Activated T-cell treated with anti-CD3 and anti-CD28 coated beads for 48 hours (primary cell): ENCODE data around the gene KITLG.
A peak's percentile ranks its signal among the peaks of the same experiment; 100 is the strongest.
"Not testable (repeated sequence)": the region's sequence is repeated elsewhere in the genome, so short reads cannot be mapped to it uniquely, and the experiment has no call there.

Experiments used
- DNase-seq: peaks from one replicate; pipeline ENCODE4 v3.0.0-alpha.2; 2020; ENCODE audit warnings: low read depth

The KITLG gene, protein sequence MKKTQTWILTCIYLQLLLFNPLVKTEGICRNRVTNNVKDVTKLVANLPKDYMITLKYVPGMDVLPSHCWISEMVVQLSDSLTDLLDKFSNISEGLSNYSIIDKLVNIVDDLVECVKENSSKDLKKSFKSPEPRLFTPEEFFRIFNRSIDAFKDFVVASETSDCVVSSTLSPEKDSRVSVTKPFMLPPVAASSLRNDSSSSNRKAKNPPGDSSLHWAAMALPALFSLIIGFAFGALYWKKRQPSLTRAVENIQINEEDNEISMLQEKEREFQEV

GRCh38 chr12:88580051-88580871 lies at the start of gene KITLG:
TSS of gene KITLG (minus strand) at chr12:88580471. CDS start at chr12:88580278, 193 bp downstream.
- peak; percentile 33 for DNase-seq

- no peak for DNase-seq
These were observed 48.7 kb upstream of the KITLG start for GRCh38 chr12:88628856-88629509.

DNA sequence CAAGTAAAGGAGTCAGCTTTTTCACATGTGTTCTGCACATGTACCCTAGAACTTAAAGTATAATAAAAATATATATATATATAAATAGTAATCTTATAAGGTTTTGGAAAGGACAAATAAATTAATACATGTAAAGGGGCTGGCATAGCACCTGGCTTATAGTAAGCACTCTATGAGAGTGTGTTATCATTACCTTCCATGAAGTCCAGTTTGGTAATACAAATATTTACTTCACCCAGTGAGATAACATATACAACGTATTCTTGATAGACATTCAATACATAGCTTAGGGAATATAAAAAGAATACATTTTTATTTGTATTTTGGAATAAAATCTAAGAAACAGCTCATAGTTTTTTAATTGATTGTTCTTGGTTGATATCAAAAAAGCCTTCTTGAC lies 47.8 kb upstream of the KITLG start:
- DNase-seq, result not testable (repeated sequence)

- no peak for DNase-seq
These were observed 47.2 kb upstream of the KITLG start for GRCh38 chr12:88627501-88627900.

- no peak for DNase-seq
These were observed 45.1 kb upstream of the KITLG start for GRCh38 chr12:88625356-88625755.

DNA sequence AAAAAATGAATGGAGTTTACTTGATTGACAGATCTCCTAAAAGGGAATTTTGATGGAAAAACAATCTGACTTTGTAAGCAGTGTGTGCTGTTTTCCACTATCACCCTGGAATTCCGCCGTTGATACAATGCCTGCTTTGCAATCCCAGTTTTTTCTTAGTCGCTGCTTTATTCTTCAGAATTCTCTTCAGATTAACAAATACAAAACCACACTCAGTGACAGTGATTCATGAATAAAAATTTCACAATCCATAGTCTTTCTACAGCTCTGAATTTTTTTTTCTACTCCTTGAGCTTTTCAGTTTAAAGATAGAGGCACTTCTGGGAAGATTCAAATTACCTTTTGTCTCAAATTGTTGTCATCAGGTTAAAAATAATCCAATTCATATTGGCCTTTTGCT lies 44.6 kb upstream of the KITLG start:
- DNase-seq, result no peak

DNA sequence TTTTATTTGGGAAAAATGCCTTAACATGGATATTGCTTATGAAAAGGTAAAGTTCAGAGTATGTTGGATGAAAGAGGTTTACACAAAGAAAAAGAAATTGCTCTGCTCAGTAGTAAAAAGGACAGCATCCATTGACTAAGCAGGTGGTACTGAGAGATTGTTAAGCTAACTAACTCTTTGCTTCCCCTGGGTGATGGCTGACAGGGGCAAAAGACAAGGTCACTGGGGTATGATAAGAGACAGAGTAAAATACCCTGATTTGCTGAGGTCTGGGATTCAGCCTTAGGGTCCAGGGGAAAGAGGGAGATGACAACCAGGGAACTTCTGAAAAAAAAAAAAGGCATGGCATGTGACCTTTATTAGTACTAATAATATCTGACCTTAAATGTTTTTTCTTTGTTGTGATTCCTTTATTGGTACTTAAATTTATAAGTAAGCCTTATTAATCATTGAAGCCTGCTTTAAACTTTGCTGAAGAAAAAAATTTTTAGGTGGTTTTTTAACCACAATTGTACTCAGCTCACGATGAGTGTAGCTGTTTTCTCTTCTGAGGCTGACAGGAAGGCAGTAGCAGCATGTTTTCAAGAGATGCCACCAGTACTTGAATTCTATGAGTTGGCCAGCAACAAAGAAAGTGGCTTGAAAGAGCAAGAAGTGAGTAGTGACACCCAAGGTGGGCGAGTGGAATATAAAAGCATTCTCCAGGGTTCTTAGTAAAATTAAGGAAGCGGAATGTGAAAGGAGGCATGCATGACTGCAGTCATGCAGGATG lies 43.7 kb upstream of the KITLG start:
- DNase-seq, result no peak

DNA sequence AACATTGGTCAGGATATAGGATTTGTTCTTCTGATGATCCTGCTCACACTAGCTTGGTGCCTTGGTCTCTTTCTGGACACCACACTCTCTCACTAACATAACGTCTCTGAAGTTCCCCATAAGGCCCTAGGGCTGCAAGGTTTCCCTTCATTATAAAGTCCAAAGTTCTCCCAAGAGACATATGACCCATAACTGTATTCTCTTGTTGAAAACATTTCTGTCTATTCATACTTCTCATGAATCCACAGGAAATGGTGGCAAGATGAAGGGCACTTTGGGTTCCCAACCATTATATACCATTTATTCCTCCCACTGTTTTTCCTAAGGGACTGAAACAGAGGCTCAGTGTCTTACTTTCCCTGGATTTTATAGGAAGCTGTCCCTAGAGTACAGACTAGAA lies 37.1 kb upstream of the KITLG start:
- no peak for DNase-seq

- no peak for DNase-seq
These were observed 35.2 kb upstream of the KITLG start for GRCh38 chr12:88615490-88615889.

DNA sequence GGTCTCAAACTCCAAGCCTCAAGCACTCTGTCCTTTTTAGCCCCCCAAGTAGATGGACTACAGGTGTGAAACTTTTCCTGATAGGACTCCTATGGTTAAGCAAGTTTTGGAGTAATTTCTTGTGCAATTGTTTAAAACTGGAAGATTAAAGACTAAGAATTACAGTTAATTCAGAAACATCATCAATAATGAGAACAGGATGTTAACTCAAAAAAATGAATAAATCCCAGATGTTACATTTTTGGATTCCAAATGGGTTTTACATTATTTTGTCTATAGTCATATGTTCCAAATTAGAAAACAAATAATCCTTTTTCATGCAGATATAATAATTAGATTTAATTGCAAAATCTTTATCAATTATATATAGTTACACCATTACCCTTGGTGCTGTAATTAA lies 24.4 kb upstream of the KITLG start:
- DNase-seq, result no peak

DNA sequence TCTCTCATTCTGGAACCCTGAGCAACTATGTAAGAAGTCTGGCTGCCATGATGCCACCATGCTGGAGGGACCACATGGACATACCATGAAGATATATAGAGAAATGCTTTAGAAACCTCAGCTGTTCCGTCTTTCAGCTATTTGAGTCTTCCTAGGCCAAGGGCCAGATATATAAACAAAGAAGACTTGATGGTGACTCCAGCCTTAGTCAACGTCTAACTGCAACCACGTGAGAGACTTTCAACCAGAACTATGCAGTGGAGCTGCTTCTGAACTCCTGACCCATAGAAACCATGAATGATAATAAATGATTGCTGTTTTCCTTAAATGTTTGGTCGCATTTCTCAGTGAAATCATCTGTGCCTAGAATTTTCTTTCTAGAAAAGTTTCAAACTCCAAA lies 20.0 kb upstream of the KITLG start:
- DNase-seq, result no peak

- no peak for DNase-seq
These were observed 17.1 kb upstream of the KITLG start for GRCh38 chr12:88597365-88597764.

GRCh38 chr12:88595697-88596096 lies 15.4 kb upstream of the KITLG start:
- no peak for DNase-seq

DNA sequence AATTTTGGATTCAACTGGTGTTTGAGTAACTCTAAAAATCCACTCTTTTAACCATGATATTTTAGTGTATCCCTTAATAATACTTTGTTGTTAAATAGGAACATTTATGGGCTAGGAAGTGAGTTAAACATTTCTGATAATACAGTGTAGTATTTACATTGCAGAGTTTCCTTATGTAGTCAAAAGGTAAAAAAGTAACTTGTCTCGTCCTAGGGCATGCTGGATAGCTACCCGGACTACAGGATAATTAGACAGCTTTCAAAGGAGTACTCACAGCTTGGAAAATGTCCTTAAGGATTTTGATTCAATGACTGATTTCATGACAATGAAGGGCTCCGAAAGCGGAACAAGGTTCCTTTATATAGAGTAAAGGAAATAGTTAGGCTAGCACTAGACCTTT lies 14.5 kb upstream of the KITLG start:
- DNase-seq, result no peak

DNA sequence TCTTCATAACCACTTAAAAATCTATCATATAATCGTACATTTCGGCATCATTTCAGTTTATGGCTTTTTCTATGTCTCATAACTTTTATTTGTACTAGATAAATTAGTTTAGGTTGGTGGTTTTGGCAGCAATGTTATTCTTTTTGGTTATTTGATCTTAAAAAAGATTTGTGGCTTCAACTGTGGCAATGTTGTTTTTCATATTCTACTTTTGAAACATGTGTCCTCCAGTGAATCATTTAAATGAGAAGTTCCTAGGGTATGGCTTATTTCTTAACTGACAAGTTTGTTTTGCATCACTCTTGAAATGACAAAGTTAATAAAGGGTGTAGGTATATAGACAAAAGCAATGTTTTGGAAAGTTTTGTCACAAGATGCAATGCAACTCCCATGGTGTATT lies 11.1 kb upstream of the KITLG start:
- no peak for DNase-seq

DNA sequence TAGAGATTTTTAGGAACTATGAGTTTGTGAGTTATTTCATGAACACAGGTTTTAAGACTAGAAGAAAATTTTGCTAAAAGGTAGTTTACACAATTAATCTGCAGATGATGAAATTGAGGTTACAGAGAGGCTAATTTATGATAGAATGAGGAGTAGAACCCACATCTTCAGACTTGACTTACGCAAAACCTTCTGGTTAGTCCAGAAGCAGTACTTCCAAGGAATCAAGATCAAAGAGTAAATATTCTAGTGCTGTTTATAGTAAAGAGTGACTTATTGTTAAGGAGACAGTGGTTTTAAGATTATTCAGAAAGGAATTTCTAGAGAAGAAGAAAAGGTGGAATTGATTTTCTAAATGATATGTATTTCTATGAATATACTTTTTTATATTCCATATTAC lies 10.6 kb upstream of the KITLG start:
- no peak for DNase-seq

DNA sequence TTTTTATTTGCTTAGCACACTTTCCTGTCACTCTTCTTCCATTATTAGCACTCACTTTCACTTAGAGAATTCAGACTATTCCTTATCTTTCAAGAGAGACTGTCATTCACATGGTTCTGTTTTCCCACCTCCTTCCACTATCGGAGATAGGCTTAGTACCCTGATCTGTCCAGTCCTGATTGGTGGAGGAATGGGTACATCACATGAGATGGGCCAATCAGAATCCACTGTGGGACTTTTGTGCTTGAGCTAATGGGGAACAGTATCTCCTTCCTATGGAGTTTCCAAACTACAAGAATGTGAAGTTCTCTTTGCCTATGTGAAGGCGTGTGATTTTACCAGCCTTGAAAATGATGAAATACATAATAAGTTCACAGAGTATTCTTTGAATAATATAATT lies 4.8 kb upstream of the KITLG start:
- DNase-seq, result no peak

DNA sequence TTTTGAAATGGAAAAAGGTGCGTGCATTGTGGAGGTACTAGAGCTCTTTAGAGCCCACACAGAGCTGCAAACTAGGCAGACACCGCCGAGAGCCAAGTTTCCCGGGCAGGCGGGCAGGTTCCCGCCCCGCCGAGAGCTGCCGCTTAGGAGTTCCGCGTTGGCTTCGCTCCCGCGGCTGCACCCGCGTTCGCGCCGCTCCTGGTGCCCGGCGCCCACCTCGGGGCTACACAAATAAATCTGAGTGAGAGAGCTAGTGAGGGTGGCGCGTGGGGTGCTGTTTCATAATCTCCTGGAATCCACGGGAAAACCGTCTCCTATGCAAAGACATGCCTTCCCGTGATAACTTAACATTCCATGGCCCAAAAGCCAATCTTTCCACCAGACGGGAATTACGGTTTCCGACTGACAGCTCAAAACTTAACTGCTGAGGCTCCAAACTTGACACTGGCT lies 645 bp downstream of the KITLG start:
- DNase-seq, result no peak

DNA sequence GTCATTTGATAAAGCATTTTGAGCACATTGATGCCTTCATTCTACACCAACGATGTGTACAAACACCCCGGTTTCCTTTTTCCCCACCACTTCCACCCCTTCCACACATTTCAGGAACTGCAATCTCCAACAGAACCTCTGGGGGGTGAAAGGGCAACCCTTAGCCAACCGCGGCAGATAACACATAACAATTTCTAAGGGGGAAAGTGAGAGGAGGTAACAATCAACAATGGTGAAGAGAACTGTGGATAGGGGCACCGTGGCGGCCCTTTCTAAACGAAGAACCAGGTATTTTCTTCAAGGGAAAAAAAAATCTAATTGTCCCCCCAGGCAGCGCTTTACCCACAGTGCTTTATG lies 1.1 kb downstream of the KITLG start:
- DNase-seq, result no peak

DNA sequence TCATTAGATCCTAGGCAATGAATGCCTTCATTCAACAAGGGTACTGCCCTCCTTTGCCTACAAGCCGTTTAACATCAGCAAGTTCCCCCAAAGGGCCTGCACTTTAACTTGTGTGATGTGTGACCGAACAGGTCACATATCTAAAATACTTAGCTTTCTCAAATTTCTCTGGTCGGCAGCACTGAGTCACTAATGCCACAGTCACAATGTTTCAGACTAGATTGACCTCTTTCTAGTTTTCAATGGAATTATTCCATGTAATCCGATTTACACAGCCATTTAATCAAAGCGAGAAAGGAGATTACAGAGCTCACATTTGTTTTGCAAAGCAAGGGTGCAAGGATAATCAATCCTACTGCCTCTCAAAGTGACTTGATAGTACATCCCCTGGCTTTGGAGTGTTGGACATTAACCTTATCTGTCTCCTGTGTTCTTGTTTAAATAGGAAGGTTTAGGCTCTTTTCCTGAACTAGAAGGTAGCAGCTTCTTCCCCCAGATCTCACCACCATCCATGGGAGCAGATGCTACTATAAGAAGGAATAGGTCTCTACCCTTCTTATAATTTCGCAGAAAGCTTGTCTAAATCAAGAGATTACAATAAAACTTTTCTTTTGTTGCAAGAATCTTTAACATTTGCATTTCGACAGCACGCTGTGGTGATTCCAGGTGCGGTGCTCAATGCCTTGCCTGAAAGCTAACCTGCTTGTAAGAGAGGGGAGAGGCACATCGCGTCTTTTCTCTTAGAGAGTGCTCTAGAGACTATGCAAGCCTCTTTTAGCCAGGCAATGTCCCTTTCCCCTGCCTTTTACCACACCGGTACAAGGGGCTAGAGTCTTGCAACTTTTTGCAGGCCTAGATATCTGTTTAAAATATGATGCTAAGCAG lies 1.8 kb downstream of the KITLG start:
- no peak for DNase-seq

GRCh38 chr12:88577537-88577936 lies 2.7 kb downstream of the KITLG start:
- DNase-seq, result no peak
